CD4-positive, alpha-beta memory T cell (primary cell): Measurements from ENCODE around the gene LYPD3. TPM values are rescaled to one million over a fixed set of nuclear protein-coding genes. Genes with fewer than 3 reads are reported as not detected.

Experiments
- CTCF ChIA-PET: fragments of 350-600 bp; sonication (Branson Sonifier 250); formaldehyde crosslinking; loops from one replicate; lab custom pipeline; 2021; ENCODE audit warnings: inconsistent platforms; ENCODE audit not compliant: partially characterized antibody; lab: Charles Lee
- POLR2A ChIA-PET: fragments of 350-600 bp; sonication (Branson Sonifier 250); formaldehyde crosslinking; loops from one replicate; lab custom pipeline; 2021; ENCODE audit not compliant: partially characterized antibody; lab: Charles Lee
- DNase-seq, 5 donors: peaks; one replicate each; pipeline versions ENCODE4 v3.0.0 to v3.0.0-alpha.2; 2020 to 2022; ENCODE audit warnings: mixed read lengths in 1 of 5
- H3K27ac ChIP-seq: one replicate; pipeline ENCODE4 v1.7.0; 2013; ENCODE audit warnings: low read depth, low read length
- H3K27me3 ChIP-seq: 2 replicates; pipeline ENCODE4 v1.7.0; 2013; ENCODE audit warnings: mild to moderate bottlenecking, low read length, moderate library complexity; ENCODE audit not compliant: insufficient read depth
- H3K36me3 ChIP-seq: 2 replicates; pipeline ENCODE4 v1.7.0; 2013; ENCODE audit warnings: mild to moderate bottlenecking, low read length, moderate library complexity; ENCODE audit not compliant: insufficient read depth
- H3K4me1 ChIP-seq: 2 replicates; pipeline ENCODE4 v1.7.0; 2013; ENCODE audit warnings: mild to moderate bottlenecking, low read length, moderate library complexity; ENCODE audit not compliant: insufficient read depth
- H3K4me3 ChIP-seq, 2 donors: one replicate each; pipeline ENCODE4 v1.7.0; 2013; ENCODE audit warnings: low read length in 2 of 2, mild to moderate bottlenecking in 1 of 2
- H3K9me3 ChIP-seq, 2 donors: one replicate each; pipeline ENCODE4 v1.7.0; 2013; ENCODE audit warnings: low read length in 2 of 2, control low read depth in 1 of 2; ENCODE audit not compliant: control insufficient read depth in 1 of 2
- H3K27ac Mint-ChIP-seq, 7 donors: one replicate each; pipeline ENCODE4 v1.8.0; 2020 to 2021; ENCODE audit warnings: mixed read lengths in 7 of 7, mild to moderate bottlenecking in 6 of 7, inconsistent platforms in 3 of 7, moderate library complexity in 3 of 7
- H3K27me3 Mint-ChIP-seq, 2 donors: one replicate each; pipeline ENCODE4 v1.8.0; 2020 to 2021; ENCODE audit warnings: mixed read lengths in 2 of 2
- H3K36me3 Mint-ChIP-seq, 2 donors: one replicate each; pipeline ENCODE4 v1.8.0; 2020 to 2021; ENCODE audit warnings: mixed read lengths in 2 of 2, inconsistent platforms in 1 of 2, mild to moderate bottlenecking in 1 of 2
- H3K4me1 Mint-ChIP-seq, 4 donors: one replicate each; pipeline ENCODE4 v1.8.0; 2020 to 2021; ENCODE audit warnings: mixed read lengths in 4 of 4, mild to moderate bottlenecking in 1 of 4
- H3K4me3 Mint-ChIP-seq, 8 donors: one replicate each; pipeline ENCODE4 v1.8.0; 2020 to 2021; ENCODE audit warnings: mixed read lengths in 8 of 8, mild to moderate bottlenecking in 7 of 8, moderate library complexity in 6 of 8, inconsistent platforms in 3 of 8
- H3K9me3 Mint-ChIP-seq, 8 donors: one replicate each; pipeline ENCODE4 v1.8.0; 2020 to 2021; ENCODE audit warnings: mixed read lengths in 8 of 8, mild to moderate bottlenecking in 5 of 8, inconsistent platforms in 3 of 8, moderate library complexity in 1 of 8
- intact Hi-C: fragments of 100-400 bp; cut with micrococcal nuclease; formaldehyde crosslinking; loops from one replicate; pipeline ENCODE4 v1.15.1; 2023
- polyA plus RNA-seq, 2 donors: library from polyadenylated mRNA; unstranded; fragments of 300-500 nt; fragmentation: Illumina TruSeq; gene quantifications; one replicate each; pipeline ENCODE4 v1.2.3, GENCODE V29; 2021
- total RNA-seq, 2 experiments: library from RNA; stranded (reverse); gene quantifications; one replicate each; pipeline ENCODE4 v1.2.3, GENCODE V29; 2021

Gene LYPD3
- total and polyA plus RNA-seq, 4 experiments from 2014 or later = 3.3 to 5.9 (median 4.1) TPM

- Mint-ChIP-seq H3K36me3 (no peaks in the 10 kb centered on the region), H3K4me1 (peaks cover 18 to 31% (median 22%) of the 10 kb centered on the region in 4 donors), H3K27me3 (no peaks in the 10 kb centered on the region), H3K9me3 (no peaks in the 10 kb centered on the region), H3K27ac (peak overlapping the region in 2 of 7 donors; percentile 3 to 87), H3K4me3 (no peak overlapping the region)
- POLR2A ChIA-PET = interaction anchor here (1.6 kb wide), 1 partner anchor 10 kb away, joined by 6 read pairs; no protein-coding TSS in a partner anchor
- CTCF ChIA-PET = interaction anchor here (2.0 to 21.7 kb wide), 3 partner anchors 10 to 98 kb away, joined by 17 to 835 read pairs (median 413); partner anchors contain the start of genes ETHE1 and ZNF575
- no peak for DNase-seq
- H3K4me1 ChIP-seq = peaks cover 33% of the 10 kb centered on the region
- no peak overlapping the region for H3K27ac ChIP-seq
- H3K4me3 ChIP-seq = no peak overlapping the region
- no peaks in the 10 kb centered on the region for H3K27me3 ChIP-seq
- no peaks in the 10 kb centered on the region for H3K36me3 ChIP-seq
- intact Hi-C loops = no loop called here
- H3K9me3 ChIP-seq = no peaks in the 10 kb centered on the region
Measured at GRCh38 chr19:43429395-43429794, 36.0 kb downstream of the LYPD3 start.

DNA sequence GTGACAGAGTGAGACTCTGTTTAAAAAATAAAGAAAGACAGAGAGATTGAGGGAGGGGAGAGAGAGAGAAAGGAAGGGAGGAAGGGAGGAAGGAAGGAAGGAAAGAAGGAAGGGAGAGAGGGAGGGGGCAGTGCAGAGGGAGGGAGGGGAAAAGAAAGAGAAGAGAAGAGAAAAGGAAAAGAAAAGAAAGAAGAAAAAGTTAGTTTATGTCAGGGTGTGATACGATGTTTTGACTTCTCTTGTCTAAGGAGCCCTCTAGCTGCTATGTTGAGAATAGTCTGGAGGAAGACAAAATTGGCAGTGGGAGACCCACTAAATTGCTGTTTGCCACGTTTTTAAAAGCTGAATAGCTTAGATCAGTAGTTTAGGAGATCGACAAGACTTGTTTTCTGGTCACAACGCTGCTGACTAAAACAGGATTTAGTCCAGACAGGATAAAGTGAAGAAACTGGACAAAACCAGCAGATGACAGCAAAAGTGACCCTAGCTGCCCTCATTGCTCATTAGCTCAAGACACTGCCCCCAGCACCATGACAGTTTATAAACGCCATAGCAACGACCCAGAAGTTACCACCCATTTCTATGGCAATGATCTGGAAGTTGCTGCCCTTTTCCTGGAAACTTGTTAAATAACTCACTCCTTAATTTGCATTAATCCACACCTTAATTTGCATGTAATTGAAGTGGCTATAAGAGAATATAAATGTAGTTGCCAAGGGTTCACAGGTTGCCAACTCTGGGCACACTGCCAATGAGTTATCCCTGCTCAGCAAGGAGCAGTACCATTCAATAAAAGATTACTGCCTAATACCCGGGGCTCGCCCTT lies 39.6 kb downstream of the LYPD3 start:
- H3K36me3 ChIP-seq = no peaks in the 10 kb centered on the region
- Mint-ChIP-seq H3K9me3 (no peaks in the 10 kb centered on the region), H3K4me1 (peaks cover 5 to 21% (median 10%) of the 10 kb centered on the region in 4 donors), H3K27me3 (peaks cover 0 to 2% of the 10 kb centered on the region in 2 donors), H3K36me3 (no peaks in the 10 kb centered on the region), H3K27ac (peak overlapping the region in 3 of 7 donors; percentile 17 to 85 (median 52)), H3K4me3 (no peak overlapping the region)
- H3K27ac ChIP-seq = no peak overlapping the region
- no peaks in the 10 kb centered on the region for H3K27me3 ChIP-seq
- ChIA-PET POLR2A (interaction anchor here (1.3 kb wide), 2 partner anchors 13 to 38 kb away, joined by 3 to 8 read pairs; no protein-coding TSS in a partner anchor), CTCF (interaction anchor here (0.7 to 18.7 kb wide), 8 partner anchors 8 to 130 kb away, joined by 3 to 413 read pairs (median 4); no protein-coding TSS in a partner anchor)
- H3K4me3 ChIP-seq = no peak overlapping the region
- intact Hi-C loops = no loop called here
- peaks cover 18% of the 10 kb centered on the region for H3K4me1 ChIP-seq
- peak in 1 of 5 donors; percentile 13 for DNase-seq
- H3K9me3 ChIP-seq = no peaks in the 10 kb centered on the region

- CTCF ChIA-PET = interaction anchor here (1.1 to 18.7 kb wide), 3 partner anchors 9 to 24 kb away, joined by 3 to 413 read pairs (median 30); no protein-coding TSS in a partner anchor
- Histone ChIP-seq H3K27ac (no peak overlapping the region), H3K36me3 (no peaks in the 10 kb centered on the region), H3K9me3 (no peaks in the 10 kb centered on the region), H3K4me1 (peaks cover 10% of the 10 kb centered on the region), H3K27me3 (no peaks in the 10 kb centered on the region), H3K4me3 (no peak overlapping the region)
- Mint-ChIP-seq H3K27me3 (peaks cover 0 to 2% of the 10 kb centered on the region in 2 donors), H3K4me3 (no peak overlapping the region), H3K4me1 (peaks cover 5 to 12% (median 6%) of the 10 kb centered on the region in 4 donors), H3K36me3 (no peaks in the 10 kb centered on the region), H3K9me3 (no peaks in the 10 kb centered on the region), H3K27ac (no peak overlapping the region)
- POLR2A ChIA-PET = no interaction called here
- intact Hi-C loops = no loop called here
- DNase-seq = no peak
Measured at GRCh38 chr19:43423779-43424178, 41.6 kb downstream of the LYPD3 start.

DNA sequence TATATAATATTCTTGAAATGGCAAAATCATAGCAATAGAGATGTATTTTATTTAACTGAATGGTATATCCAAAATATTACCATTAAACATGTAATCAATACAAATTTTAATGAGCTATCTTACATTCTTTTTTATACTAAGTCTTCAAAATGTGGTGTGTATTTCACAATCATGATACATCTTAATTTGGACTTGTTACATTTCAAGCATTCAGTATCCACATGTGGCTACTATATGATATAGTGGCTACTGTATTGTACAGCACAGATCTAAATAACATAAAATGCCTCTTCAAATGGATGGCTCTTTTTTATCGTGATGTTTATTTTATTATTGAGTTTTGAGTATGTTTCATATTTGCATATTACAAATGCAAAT lies 42.7 kb downstream of the LYPD3 start:
- ChIA-PET CTCF (interaction anchor here (1.0 to 18.7 kb wide), 3 partner anchors 10 to 25 kb away, joined by 3 to 413 read pairs (median 5); no protein-coding TSS in a partner anchor), POLR2A (no interaction called here)
- no peak for DNase-seq
- H3K27me3 Mint-ChIP-seq = peaks cover 2% of the 10 kb centered on the region in 2 donors
- H3K4me1 Mint-ChIP-seq = peaks cover 5 to 9% (median 6%) of the 10 kb centered on the region in 4 donors
- Histone ChIP-seq H3K9me3 (no peaks in the 10 kb centered on the region), H3K4me1 (peaks cover 10% of the 10 kb centered on the region), H3K27me3 (no peaks in the 10 kb centered on the region), H3K4me3 (no peak overlapping the region), H3K27ac (no peak overlapping the region), H3K36me3 (no peaks in the 10 kb centered on the region)
- no peak overlapping the region for H3K4me3 Mint-ChIP-seq
- intact Hi-C loops = no loop called here
- H3K9me3 Mint-ChIP-seq = no peaks in the 10 kb centered on the region
- H3K27ac Mint-ChIP-seq = no peak overlapping the region
- H3K36me3 Mint-ChIP-seq = no peaks in the 10 kb centered on the region

DNA sequence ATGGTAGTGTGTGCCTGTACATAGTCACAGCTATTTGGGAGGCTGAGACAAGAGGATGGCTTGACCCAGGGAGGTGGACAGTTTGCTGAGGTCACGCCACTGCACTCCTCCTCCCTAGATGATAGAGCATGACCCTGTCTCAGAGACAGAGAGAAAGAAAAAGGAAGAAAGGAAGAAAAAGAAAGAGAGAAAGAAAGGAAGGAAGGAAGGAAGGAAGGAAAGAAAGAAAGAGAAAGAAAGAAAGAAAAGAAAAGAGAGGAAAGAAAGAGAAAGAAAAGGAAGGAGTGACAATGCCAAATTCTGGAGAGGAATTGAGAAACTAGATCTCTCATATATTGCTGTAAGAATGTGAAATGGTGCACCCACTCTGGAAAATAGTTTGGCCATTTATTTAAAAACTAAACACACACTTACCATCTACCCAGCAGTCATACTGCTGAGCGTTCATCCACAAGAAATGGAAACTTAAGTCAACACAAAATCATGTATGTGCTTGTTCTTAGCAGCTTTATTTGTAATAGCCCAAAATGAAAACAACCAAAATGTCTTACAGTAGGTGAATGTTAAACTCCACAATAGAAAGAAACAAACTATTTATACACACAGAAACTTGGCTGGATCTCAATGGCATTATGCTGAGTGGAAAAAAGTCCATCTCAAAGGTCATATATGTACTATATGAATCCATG lies 43.3 kb downstream of the LYPD3 start:
- ChIA-PET CTCF (interaction anchor here (1.0 to 18.7 kb wide), 5 partner anchors 8 to 26 kb away, joined by 3 to 413 read pairs (median 5); no protein-coding TSS in a partner anchor), POLR2A (no interaction called here)
- Mint-ChIP-seq H3K27ac (peak overlapping the region in 1 of 7 donors; percentile 81), H3K9me3 (no peaks in the 10 kb centered on the region), H3K27me3 (peaks cover 2% of the 10 kb centered on the region in 2 donors), H3K4me3 (no peak overlapping the region), H3K4me1 (peaks cover 5 to 9% (median 6%) of the 10 kb centered on the region in 4 donors), H3K36me3 (no peaks in the 10 kb centered on the region)
- no peak for DNase-seq
- no peaks in the 10 kb centered on the region for H3K36me3 ChIP-seq
- peaks cover 10% of the 10 kb centered on the region for H3K4me1 ChIP-seq
- H3K9me3 ChIP-seq = no peaks in the 10 kb centered on the region
- no peaks in the 10 kb centered on the region for H3K27me3 ChIP-seq
- no peak overlapping the region for H3K27ac ChIP-seq
- intact Hi-C loops = no loop called here
- no peak overlapping the region for H3K4me3 ChIP-seq

GRCh38 chr19:43420954-43421353 lies 44.5 kb downstream of the LYPD3 start:
- no peaks in the 10 kb centered on the region for H3K36me3 Mint-ChIP-seq
- no peak overlapping the region for H3K27ac Mint-ChIP-seq
- Histone ChIP-seq H3K36me3 (no peaks in the 10 kb centered on the region), H3K4me3 (no peak overlapping the region), H3K27ac (no peak overlapping the region), H3K27me3 (no peaks in the 10 kb centered on the region), H3K9me3 (no peaks in the 10 kb centered on the region), H3K4me1 (peaks cover 7% of the 10 kb centered on the region)
- intact Hi-C loops = no loop called here
- H3K4me1 Mint-ChIP-seq = peaks cover 5 to 9% (median 6%) of the 10 kb centered on the region in 4 donors
- CTCF ChIA-PET = interaction anchor here (0.9 to 2.6 kb wide), 5 partner anchors 10 to 134 kb away, joined by 3 to 8 read pairs (median 4); no protein-coding TSS in a partner anchor
- H3K27me3 Mint-ChIP-seq = peaks cover 2% of the 10 kb centered on the region in 2 donors
- POLR2A ChIA-PET = no interaction called here
- no peak overlapping the region for H3K4me3 Mint-ChIP-seq
- no peaks in the 10 kb centered on the region for H3K9me3 Mint-ChIP-seq
- no peak for DNase-seq
